Measurements from ENCODE around the gene PPEF1. TPM values are rescaled to one million over a fixed set of nuclear protein-coding genes. Genes with fewer than 3 reads are reported as not detected.
"Not testable (repeated sequence)": the region's sequence is repeated elsewhere in the genome, so short reads cannot be mapped to it uniquely, and the experiment has no call there.

PPEF1 gene
- total and polyA plus RNA-seq, 9 donors, result 0.28 to 1.3 (median 0.68) TPM

DNA sequence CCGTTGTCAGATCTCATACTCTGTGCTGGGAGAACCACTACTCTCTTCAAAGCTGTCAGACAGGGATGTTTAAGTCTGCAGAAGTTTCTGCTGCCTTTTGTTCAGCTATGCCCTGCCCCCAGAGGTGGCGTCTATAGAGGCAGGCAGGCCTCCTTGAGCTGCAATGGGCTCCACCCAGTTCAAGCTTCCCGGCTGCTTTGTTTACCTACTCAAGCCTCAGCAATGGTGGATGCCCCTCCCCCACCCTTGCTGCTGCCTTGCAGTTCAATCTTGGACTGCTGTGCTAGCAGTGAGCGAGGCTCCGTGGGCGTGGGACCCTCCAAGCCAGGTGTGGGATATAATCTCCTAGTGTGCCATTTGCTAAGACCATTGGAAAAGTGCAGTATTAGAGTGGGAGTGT is 32.2 kb downstream of the PPEF1 start:
- 94% methylated on average over 3 of the region's 6 CpGs for WGBS (ENCODE audit: insufficient coverage)

GRCh38 chrX:18748499-18748898 is 41.1 kb downstream of the PPEF1 start:
- Histone ChIP-seq H3K27ac (ENCODE audit: low read length) (no peak overlapping the region), H3K4me3 (ENCODE audit: low read length) (no peak overlapping the region), H3K36me3 (ENCODE audit: control insufficient read depth, insufficient read depth, low read length) (no peaks in the 10 kb centered on the region), H3K4me1 (ENCODE audit: control insufficient read depth, insufficient read depth, low read length) (no peaks in the 10 kb centered on the region), H3K9me3 (replicated peaks; ENCODE audit: control insufficient read depth, low read depth, low read length) (no peaks in the 10 kb centered on the region), H3K27me3 (ENCODE audit: control insufficient read depth, insufficient read depth, low read length) (peaks cover 5% of the 10 kb centered on the region)
- DNase-seq, result no peak
- 55% methylated on average over 1 of the region's 2 CpGs for WGBS (ENCODE audit: insufficient coverage)

More for the DNA sequence above, 32.2 kb downstream of the PPEF1 start:
- not testable (repeated sequence) for H3K36me3 ChIP-seq (ENCODE audit: control insufficient read depth, insufficient read depth, low read length); H3K9me3 ChIP-seq (replicated peaks; ENCODE audit: control insufficient read depth, low read depth, low read length); H3K4me3 ChIP-seq (ENCODE audit: low read length); DNase-seq; H3K27me3 ChIP-seq (ENCODE audit: control insufficient read depth, insufficient read depth, low read length); H3K27ac ChIP-seq (ENCODE audit: low read length); H3K4me1 ChIP-seq (ENCODE audit: control insufficient read depth, insufficient read depth, low read length)

GRCh38 chrX:18753631-18754030 is 46.2 kb downstream of the PPEF1 start:
- DNase-seq, result no peak
- no peaks in the 10 kb centered on the region for H3K9me3 ChIP-seq (replicated peaks; ENCODE audit: control insufficient read depth, low read depth, low read length)
- H3K4me1 ChIP-seq (ENCODE audit: control insufficient read depth, insufficient read depth, low read length), result no peaks in the 10 kb centered on the region
- peaks cover 6% of the 10 kb centered on the region for H3K27me3 ChIP-seq (ENCODE audit: control insufficient read depth, insufficient read depth, low read length)
- no peak overlapping the region for H3K27ac ChIP-seq (ENCODE audit: low read length)
- H3K4me3 ChIP-seq (ENCODE audit: low read length), result no peak overlapping the region
- H3K36me3 ChIP-seq (ENCODE audit: control insufficient read depth, insufficient read depth, low read length), result no peaks in the 10 kb centered on the region
- WGBS (ENCODE audit: insufficient coverage), result no CpG with 5 or more reads among the region's 2 CpGs

DNA sequence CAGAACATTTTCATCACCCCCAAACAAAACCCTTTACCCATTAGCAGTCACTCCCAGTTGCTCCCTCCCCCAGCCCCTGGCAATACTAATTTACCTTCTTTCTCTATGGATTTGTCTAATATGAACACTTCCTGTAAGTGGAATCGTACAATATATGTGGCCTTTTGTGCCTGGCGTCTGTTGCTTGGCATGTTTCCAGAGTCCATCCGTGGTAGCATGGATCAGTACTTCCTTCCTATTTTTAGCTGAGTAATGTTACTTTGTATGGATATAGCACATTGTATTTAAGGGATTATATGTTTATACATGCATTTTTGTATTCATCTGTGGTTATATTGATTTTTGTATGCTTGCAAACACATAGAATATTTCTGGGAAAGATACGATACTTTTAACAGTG is 48.2 kb downstream of the PPEF1 start:
- Histone ChIP-seq H3K4me1 (ENCODE audit: control insufficient read depth, insufficient read depth, low read length) (no peaks in the 10 kb centered on the region), H3K4me3 (ENCODE audit: low read length) (no peak overlapping the region), H3K9me3 (replicated peaks; ENCODE audit: control insufficient read depth, low read depth, low read length) (no peaks in the 10 kb centered on the region), H3K36me3 (ENCODE audit: control insufficient read depth, insufficient read depth, low read length) (no peaks in the 10 kb centered on the region), H3K27me3 (ENCODE audit: control insufficient read depth, insufficient read depth, low read length) (peaks cover 9% of the 10 kb centered on the region), H3K27ac (ENCODE audit: low read length) (no peak overlapping the region)
- peak; percentile 24 for DNase-seq
- WGBS (ENCODE audit: insufficient coverage), result no CpG with 5 or more reads among the region's 4 CpGs

- Histone ChIP-seq H3K4me3 (ENCODE audit: low read length) (no peak overlapping the region), H3K27ac (ENCODE audit: low read length) (no peak overlapping the region), H3K4me1 (ENCODE audit: control insufficient read depth, insufficient read depth, low read length) (no peaks in the 10 kb centered on the region), H3K9me3 (replicated peaks; ENCODE audit: control insufficient read depth, low read depth, low read length) (no peaks in the 10 kb centered on the region), H3K27me3 (ENCODE audit: control insufficient read depth, insufficient read depth, low read length) (peaks cover 11% of the 10 kb centered on the region), H3K36me3 (ENCODE audit: control insufficient read depth, insufficient read depth, low read length) (no peaks in the 10 kb centered on the region)
- no peak for DNase-seq
- WGBS (ENCODE audit: insufficient coverage), result 68% methylated on average over 3 of the region's 11 CpGs
Observed at GRCh38 chrX:18757956-18758932, 50.8 kb downstream of the PPEF1 start.

GRCh38 chrX:18761750-18762149 is 54.3 kb downstream of the PPEF1 start:
- H3K4me3 ChIP-seq (ENCODE audit: low read length), result no peak overlapping the region
- H3K27ac ChIP-seq (ENCODE audit: low read length), result no peak overlapping the region
- H3K36me3 ChIP-seq (ENCODE audit: control insufficient read depth, insufficient read depth, low read length), result no peaks in the 10 kb centered on the region
- DNase-seq, result no peak
- no peaks in the 10 kb centered on the region for H3K9me3 ChIP-seq (replicated peaks; ENCODE audit: control insufficient read depth, low read depth, low read length)
- WGBS (ENCODE audit: insufficient coverage), result 29% methylated on average over 1 of the region's 3 CpGs
- H3K4me1 ChIP-seq (ENCODE audit: control insufficient read depth, insufficient read depth, low read length), result no peaks in the 10 kb centered on the region
- peaks cover 12% of the 10 kb centered on the region for H3K27me3 ChIP-seq (ENCODE audit: control insufficient read depth, insufficient read depth, low read length)

DNA sequence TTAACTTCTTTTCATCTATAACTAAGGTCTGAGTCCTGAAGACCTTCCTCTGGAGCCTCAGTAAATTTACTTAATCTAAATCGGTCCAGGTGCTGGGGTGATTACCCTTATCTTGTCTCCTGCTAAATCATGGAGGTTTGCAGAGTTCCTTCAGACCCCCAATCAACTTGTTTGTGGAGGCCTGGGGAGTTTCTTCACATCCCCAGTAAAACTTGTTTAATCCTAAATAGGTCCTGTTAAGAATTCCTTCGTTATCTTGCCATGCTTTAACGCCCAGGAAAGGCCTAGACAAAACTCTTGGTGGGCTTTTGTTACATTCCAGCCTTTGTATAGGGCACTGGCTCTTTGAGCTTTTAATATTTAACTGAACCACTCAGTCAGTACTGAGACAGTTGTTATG is 55.7 kb downstream of the PPEF1 start:
- H3K36me3 ChIP-seq (ENCODE audit: control insufficient read depth, insufficient read depth, low read length); H3K27ac ChIP-seq (ENCODE audit: low read length); H3K4me1 ChIP-seq (ENCODE audit: control insufficient read depth, insufficient read depth, low read length); DNase-seq; H3K9me3 ChIP-seq (replicated peaks; ENCODE audit: control insufficient read depth, low read depth, low read length); H3K4me3 ChIP-seq (ENCODE audit: low read length): not testable (repeated sequence)
- H3K27me3 ChIP-seq (ENCODE audit: control insufficient read depth, insufficient read depth, low read length), result peaks cover 11% of the 10 kb centered on the region
- no CpG with 5 or more reads among the region's 3 CpGs for WGBS (ENCODE audit: insufficient coverage)

GRCh38 chrX:18769364-18769763 is 61.9 kb downstream of the PPEF1 start:
- H3K27me3 ChIP-seq (ENCODE audit: control insufficient read depth, insufficient read depth, low read length), result no peaks in the 10 kb centered on the region
- no peak for DNase-seq
- 33% methylated on average over 1 of the region's 1 CpG for WGBS (ENCODE audit: insufficient coverage)
- H3K27ac ChIP-seq (ENCODE audit: low read length), result no peak overlapping the region
- no peaks in the 10 kb centered on the region for H3K4me1 ChIP-seq (ENCODE audit: control insufficient read depth, insufficient read depth, low read length)
- no peaks in the 10 kb centered on the region for H3K36me3 ChIP-seq (ENCODE audit: control insufficient read depth, insufficient read depth, low read length)
- H3K9me3 ChIP-seq (replicated peaks; ENCODE audit: control insufficient read depth, low read depth, low read length), result peaks cover 3% of the 10 kb centered on the region
- H3K4me3 ChIP-seq (ENCODE audit: low read length), result no peak overlapping the region

GRCh38 chrX:18769812-18770573 is 62.5 kb downstream of the PPEF1 start:
- WGBS (ENCODE audit: insufficient coverage), result 17% methylated on average over 1 of the region's 7 CpGs

DNA sequence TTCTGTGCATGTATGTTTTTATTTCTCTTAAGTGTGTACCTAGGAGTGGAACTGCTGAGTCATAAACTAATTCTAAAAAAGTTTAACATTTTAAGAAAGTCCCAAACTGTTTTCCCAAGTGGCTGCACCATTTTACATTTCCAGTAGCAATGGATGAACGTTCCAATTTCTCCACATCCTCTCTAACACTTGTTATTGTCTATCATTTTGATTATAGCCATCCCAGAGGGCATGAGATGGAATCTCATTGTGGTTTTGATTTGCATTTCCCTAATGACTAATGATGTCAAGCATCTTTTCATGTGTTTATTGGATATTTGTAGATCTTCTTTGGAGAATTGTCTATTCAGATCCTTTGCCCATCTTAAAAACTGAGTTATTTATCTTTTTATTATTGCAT is 82.5 kb downstream of the PPEF1 start:
- DNase-seq, result no peak
- WGBS (ENCODE audit: insufficient coverage), result no CpG with 5 or more reads among the region's 1 CpG
- H3K27me3 ChIP-seq (ENCODE audit: control insufficient read depth, insufficient read depth, low read length), result peaks cover 5% of the 10 kb centered on the region
- H3K9me3 ChIP-seq (replicated peaks; ENCODE audit: control insufficient read depth, low read depth, low read length), result no peaks in the 10 kb centered on the region
- H3K36me3 ChIP-seq (ENCODE audit: control insufficient read depth, insufficient read depth, low read length), result no peaks in the 10 kb centered on the region
- H3K4me3 ChIP-seq (ENCODE audit: low read length), result no peak overlapping the region
- H3K27ac ChIP-seq (ENCODE audit: low read length), result no peak overlapping the region
- no peaks in the 10 kb centered on the region for H3K4me1 ChIP-seq (ENCODE audit: control insufficient read depth, insufficient read depth, low read length)

More at GRCh38 chrX:18769812-18770573, 62.5 kb downstream of the PPEF1 start:
- Histone ChIP-seq H3K36me3 (ENCODE audit: control insufficient read depth, insufficient read depth, low read length) (no peaks in the 10 kb centered on the region), H3K4me1 (ENCODE audit: control insufficient read depth, insufficient read depth, low read length) (no peaks in the 10 kb centered on the region), H3K27me3 (ENCODE audit: control insufficient read depth, insufficient read depth, low read length) (no peaks in the 10 kb centered on the region), H3K27ac (ENCODE audit: low read length) (no peak overlapping the region), H3K4me3 (ENCODE audit: low read length) (no peak overlapping the region), H3K9me3 (replicated peaks; ENCODE audit: control insufficient read depth, low read depth, low read length) (peaks cover 3% of the 10 kb centered on the region)
- peak; percentile 57 for DNase-seq
